GM19372 (cell line): ENCODE measurements around the gene VGLL4.
"Not testable (repeated sequence)": the region's sequence is repeated elsewhere in the genome, so short reads cannot be mapped to it uniquely, and the experiment has no call there.

Experiments used
- ATAC-seq: cut with Tn5 transposase; IDR thresholded peaks from one replicate; pipeline ENCODE4 v1.9.1; 2021; ENCODE audit warnings: mild to moderate bottlenecking, low read depth, moderate library complexity; ENCODE audit not compliant: unreplicated experiment

Gene VGLL4

GRCh38 chr3:11591391-11592282 is 52.1 kb downstream of the VGLL4 start:
- ATAC-seq, result no peak

DNA sequence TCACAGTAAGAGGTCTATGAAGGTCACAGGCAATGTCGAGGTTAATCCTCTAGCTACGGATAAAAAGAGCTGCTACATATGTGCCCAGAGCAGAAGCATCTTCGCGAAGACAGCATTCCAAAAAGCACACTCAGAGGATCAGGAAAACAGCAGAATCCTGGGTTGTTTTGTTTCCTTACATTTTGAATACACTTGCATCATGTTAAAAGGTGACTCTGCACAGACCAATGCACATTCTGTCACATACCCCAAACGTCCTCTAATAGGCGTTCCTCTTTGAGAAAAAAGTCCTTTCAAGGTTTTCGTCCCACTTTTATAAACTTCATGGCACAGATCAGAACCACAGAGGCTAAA is 52.7 kb downstream of the VGLL4 start:
- ATAC-seq, result no peak

- no peak for ATAC-seq
These were observed 54.0 kb downstream of the VGLL4 start for GRCh38 chr3:11589706-11590105.

DNA sequence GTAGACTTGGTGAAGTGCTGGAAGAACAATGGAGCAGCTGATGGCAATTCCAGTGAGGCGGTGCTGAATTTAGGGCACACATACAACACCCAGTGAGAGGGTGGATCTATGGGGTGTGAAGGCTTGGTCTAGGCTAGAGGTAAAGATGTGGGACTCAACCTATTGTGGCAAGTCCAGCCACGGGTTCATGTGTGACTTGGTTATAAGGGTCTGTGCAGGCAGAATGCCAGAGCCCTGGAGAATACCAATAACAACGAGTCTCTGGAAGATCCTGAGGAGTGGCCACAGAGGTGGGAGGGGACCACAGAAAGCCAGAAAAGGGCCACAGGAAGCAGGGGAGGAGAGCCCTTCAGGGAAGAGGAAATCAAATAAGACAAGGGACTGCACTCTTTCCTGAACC is 55.0 kb downstream of the VGLL4 start:
- no peak for ATAC-seq

DNA sequence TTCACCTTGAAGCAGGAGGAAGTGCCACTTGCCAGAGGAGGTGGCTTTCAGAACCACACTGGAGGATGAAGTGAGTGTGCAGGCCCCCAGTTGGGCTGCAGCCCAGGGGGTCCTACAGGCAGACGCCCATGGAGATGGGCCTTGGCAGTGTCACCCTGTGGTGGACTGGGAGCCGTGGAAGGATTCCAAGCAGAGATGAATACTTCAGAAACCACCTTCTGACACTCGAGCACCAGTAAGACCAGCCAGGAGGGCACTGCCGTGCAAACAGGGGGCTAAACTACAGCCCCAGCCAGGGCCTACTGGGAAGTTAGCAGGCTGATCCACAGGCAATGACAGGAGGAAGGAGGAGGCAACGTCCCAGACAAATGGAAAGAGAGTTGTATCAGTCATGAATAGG is 55.4 kb downstream of the VGLL4 start:
- no peak for ATAC-seq

DNA sequence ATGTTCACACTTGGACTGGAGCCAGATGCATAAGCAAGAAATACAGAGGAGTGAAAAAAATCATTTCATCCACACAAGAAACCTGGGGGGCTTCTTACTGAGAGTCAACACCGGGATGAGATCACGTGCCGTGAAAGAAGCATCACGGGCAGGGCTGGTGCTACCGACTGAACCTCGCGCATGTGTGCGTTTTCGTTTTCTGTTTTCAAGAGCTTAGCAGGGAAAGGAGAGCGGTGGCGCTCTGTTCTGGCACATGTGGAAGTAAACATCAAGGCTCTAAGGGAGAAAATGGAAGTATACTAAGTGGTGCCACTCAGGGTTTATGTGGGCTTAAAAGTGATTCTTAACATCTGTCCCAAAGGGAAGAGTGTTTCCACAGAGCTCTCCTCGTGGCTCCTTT is 55.9 kb downstream of the VGLL4 start:
- ATAC-seq, result no peak

DNA sequence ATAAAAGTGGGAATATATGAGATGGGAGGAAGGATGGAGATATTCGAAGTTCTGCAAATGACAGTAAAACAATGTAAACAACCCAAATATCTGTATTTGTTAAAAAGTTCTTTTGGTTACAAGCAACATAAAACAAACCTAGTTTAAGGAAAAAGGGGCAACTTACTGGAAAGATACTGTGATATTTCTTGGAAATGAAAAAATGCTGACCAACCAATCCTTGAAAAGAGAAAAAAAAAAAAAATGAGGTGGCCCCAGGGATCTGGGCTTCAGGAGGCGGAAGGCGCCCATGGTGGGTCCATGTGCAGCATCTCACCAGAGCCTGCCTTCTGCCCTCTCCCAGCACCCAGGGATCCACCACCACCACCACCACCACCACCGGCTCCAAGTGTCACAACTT is 59.1 kb downstream of the VGLL4 start:
- no peak for ATAC-seq

DNA sequence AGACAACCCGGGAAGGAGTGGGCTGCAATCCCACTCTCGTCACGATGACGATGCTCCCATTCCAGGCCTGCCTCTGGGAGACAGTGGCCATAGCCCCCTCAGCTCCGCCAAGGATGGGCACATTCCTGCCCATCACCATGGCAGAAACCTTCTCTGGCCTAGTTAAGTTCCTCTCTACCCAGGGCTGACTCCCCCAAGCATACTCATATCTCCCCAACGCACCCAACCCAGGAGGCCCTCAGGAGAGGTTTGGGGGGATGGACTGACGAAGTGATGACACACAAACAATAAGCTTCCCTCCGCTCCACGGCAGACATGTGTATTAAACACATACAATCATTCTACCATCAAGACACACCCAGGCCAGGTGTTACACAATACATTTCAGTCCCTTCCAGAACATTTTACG is 60.1 kb downstream of the VGLL4 start:
- ATAC-seq, result no peak

- no peak for ATAC-seq
These were observed 60.5 kb downstream of the VGLL4 start for GRCh38 chr3:11583235-11583634.

- ATAC-seq, result no peak
These were observed 61.3 kb downstream of the VGLL4 start for GRCh38 chr3:11582191-11582968.

DNA sequence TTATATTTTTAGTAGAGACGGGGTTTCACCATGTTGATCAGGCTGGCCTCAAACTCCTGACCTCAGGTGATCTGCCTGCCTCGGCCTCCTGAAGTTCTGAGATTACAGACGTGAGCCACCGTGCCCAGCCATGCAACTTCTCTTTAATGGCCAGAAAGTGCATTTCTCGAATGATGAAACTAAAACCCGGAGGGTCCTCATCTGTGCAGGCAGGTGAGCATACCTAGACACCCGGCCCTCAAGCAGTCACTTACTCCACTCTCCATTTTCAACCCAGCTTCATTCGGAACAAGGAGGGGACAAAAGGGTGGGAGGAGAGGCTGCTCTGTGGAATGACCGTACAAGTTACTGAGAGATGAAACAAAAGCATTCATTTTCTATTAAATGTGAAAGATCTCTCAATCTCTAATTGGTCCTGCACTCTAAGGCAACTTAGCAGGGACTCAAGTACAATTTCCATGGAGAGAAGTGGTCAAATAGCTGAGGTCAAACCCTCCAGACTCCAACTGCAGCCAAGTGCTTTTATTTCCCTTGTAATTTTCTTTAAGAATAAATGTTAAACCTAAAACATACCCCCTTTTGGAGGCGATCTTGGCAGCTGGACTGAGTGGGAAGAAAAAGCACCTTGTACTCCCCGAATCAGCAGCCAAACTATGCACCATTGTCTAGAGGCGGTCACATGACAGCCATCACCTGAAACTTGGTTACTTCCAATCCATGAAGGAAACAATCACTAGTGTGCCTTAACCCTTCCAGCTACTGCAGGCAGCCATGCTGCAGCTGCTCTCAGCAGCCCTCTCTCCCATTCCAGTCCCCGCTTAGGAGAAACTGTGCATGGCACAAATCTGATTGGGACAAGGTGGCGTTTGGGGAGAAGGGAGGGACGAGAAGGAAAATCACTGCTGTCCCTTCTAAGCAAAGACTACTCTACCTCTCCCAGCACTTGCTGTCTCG is 62.2 kb downstream of the VGLL4 start:
- no peak for ATAC-seq

- ATAC-seq, result no peak
These were observed 63.1 kb downstream of the VGLL4 start for GRCh38 chr3:11580645-11581044.

GRCh38 chr3:11578169-11578568 is 65.5 kb downstream of the VGLL4 start:
- no peak for ATAC-seq

DNA sequence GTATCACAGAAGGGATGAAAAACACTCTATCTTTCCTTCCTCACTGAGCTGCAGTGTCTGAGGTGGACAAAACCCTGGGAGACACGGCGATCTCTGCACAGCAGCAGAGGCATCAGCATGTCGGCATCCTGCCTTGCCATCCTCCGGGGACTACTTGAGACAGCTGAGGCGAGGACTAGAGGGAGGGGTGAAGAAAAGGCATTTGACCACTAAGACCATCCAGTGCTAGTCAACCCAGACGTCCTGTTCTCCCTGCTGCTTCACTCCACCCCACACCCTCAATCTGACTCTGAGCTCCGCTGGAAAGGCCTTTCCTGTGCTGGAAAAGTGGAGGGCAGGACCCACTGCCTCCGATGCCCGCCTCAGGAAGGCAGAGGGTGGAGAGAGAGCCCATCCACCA is 67.3 kb downstream of the VGLL4 start:
- no peak for ATAC-seq

DNA sequence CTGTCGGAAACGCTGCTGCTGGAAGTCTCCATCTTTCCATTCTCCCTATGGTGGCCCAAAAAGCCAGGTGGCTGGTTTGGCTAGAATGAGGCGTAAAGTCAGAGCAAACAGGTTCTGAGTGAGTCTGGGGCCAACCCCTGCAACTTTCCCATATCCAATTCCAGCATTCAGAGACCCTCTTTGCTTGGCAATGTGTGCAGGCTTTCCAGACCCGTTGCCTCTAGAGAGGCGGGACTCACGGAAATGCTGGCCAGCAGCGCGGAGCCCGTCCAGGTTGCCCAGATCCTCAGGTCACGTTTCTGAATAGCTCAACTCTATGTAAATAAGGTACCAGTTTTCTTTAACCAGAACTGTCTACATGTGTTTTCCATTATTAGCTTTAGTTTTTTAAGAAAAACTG is 68.0 kb downstream of the VGLL4 start:
- ATAC-seq, result no peak

GRCh38 chr3:11574981-11575669 is 68.6 kb downstream of the VGLL4 start:
- ATAC-seq, result no peak

- not testable (repeated sequence) for ATAC-seq
These were observed 71.1 kb downstream of the VGLL4 start for GRCh38 chr3:11572660-11573059.

- no peak for ATAC-seq
These were observed 72.8 kb downstream of the VGLL4 start for GRCh38 chr3:11570789-11571495.

GRCh38 chr3:11570251-11570650 is 73.5 kb downstream of the VGLL4 start:
- no peak for ATAC-seq
